A549 (cell line): Measurements from ENCODE around the gene GULP1.

ENCODE experiments used
- BHLHE40 ChIP-seq: IDR thresholded peaks from 2 replicates; pipeline ENCODE4 v1.6.1; 2012; ENCODE audit warnings: low read depth, low read length, inconsistent platforms
- CTCF ChIP-seq: fragments of >200 bp; sonication (Bioruptor Twin); formaldehyde crosslinking; IDR thresholded peaks from 3 replicates; pipeline ENCODE4 v1.5.1; 2016
- EP300 ChIP-seq, 2 experiments: fragments of >200 bp; sonication (Bioruptor Twin); formaldehyde crosslinking; IDR thresholded peaks; 2 replicates in 1 of 2; 3 replicates in 1 of 2; pipeline ENCODE4 v1.6.1; 2016 to 2017
- HOXB5 ChIP-seq: fragments of 250-450 bp; sonication (Bioruptor Pico); IDR thresholded peaks from 2 replicates; pipeline ENCODE4 v1.5.0; 2020; ENCODE audit warnings: mild to moderate bottlenecking, moderate library complexity
- KDM5A ChIP-seq: fragments of 200-600 bp; sonication (generic); IDR thresholded peaks from 2 replicates; pipeline ENCODE4 v1.6.1; 2016; ENCODE audit warnings: antibody characterized with exemption, mild to moderate bottlenecking
- MAZ ChIP-seq: fragments of 150-350 bp; IDR thresholded peaks from 2 replicates; pipeline ENCODE4 v1.6.1; 2014; ENCODE audit warnings: antibody characterized with exemption, low read depth, low read length, borderline replicate concordance
- POLR2A ChIP-seq: IDR thresholded peaks from 2 replicates; pipeline ENCODE4 v1.6.1; 2012; ENCODE audit warnings: mild to moderate bottlenecking, low read length
- SMC3 ChIP-seq: fragments of >200 bp; sonication (Bioruptor Twin); formaldehyde crosslinking; IDR thresholded peaks from 3 replicates; pipeline ENCODE4 v1.6.1; 2018; ENCODE audit warnings: inconsistent platforms
- ZNF302 ChIP-seq: fragments of 250-450 bp; sonication (Bioruptor Pico); IDR thresholded peaks from 2 replicates; pipeline ENCODE4 v1.9.0; 2021; ENCODE audit warnings: inconsistent platforms, mild to moderate bottlenecking, moderate library complexity
- TF ChIP-seq, protein P1 (sequence below): fragments of 200-600 bp; sonication (generic); IDR thresholded peaks from 2 replicates; pipeline ENCODE4 v1.6.1; 2016; ENCODE audit warnings: antibody characterized with exemption, mild to moderate bottlenecking, moderate library complexity

DNA sequence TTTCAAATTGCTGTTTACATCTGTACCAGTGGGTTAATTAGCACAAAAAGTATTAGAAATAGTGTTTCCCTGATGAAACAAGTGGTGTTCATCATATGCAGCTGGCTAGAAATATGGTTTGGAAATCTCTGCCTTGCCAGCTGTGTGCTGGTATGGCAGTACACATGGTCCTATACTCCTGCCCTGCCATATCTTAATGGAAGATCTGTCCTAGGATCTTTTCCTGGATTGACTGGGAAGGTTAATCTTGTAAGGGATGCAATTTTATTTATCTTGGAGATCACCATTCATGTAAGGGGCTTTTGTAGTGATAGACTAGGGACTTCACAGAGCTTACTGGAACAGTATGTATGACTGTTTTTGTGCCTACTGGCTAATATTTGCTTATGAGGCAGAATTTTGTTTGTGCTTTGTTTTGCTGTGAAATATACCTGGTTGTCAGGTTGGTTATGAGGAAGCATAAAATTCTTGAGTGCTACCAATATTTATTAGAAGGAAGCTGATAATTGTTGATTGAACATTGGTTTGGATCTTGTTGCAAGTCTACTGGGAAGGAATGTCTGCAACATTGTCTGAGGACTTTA lies 73.5 kb downstream of the GULP1 start:
- no peak for TF ChIP-seq ZNF302 (CRISPR knock-in tag)
- TF ChIP-seq CTCF = no peak
- no peak for TF ChIP-seq EP300 (IDR thresholded peaks at IDR 0.05)
- TF ChIP-seq, protein P1, sequence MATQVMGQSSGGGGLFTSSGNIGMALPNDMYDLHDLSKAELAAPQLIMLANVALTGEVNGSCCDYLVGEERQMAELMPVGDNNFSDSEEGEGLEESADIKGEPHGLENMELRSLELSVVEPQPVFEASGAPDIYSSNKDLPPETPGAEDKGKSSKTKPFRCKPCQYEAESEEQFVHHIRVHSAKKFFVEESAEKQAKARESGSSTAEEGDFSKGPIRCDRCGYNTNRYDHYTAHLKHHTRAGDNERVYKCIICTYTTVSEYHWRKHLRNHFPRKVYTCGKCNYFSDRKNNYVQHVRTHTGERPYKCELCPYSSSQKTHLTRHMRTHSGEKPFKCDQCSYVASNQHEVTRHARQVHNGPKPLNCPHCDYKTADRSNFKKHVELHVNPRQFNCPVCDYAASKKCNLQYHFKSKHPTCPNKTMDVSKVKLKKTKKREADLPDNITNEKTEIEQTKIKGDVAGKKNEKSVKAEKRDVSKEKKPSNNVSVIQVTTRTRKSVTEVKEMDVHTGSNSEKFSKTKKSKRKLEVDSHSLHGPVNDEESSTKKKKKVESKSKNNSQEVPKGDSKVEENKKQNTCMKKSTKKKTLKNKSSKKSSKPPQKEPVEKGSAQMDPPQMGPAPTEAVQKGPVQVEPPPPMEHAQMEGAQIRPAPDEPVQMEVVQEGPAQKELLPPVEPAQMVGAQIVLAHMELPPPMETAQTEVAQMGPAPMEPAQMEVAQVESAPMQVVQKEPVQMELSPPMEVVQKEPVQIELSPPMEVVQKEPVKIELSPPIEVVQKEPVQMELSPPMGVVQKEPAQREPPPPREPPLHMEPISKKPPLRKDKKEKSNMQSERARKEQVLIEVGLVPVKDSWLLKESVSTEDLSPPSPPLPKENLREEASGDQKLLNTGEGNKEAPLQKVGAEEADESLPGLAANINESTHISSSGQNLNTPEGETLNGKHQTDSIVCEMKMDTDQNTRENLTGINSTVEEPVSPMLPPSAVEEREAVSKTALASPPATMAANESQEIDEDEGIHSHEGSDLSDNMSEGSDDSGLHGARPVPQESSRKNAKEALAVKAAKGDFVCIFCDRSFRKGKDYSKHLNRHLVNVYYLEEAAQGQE = no peak
- no peak for TF ChIP-seq MAZ
- no peak for TF ChIP-seq KDM5A
- no peak for TF ChIP-seq HOXB5 (CRISPR knock-in tag)
- TF ChIP-seq SMC3 = no peak
- TF ChIP-seq BHLHE40 = no peak
- TF ChIP-seq POLR2A = no peak
